WTC11 (cell line): ENCODE results near the gene DNAJC8. TPM values are rescaled to one million over a fixed set of nuclear protein-coding genes. Genes with fewer than 3 reads are reported as not detected.

ENCODE experiments used
- ATAC-seq: fragments of 200-7000 bp; cut with Tn5 transposase; 2 replicates; pipeline ENCODE4 v1.10.0; 2021; ENCODE audit warnings: mild to moderate bottlenecking, moderate library complexity
- CTCF ChIA-PET: fragments of 300-600 bp; sonication (Branson Sonifier 250); formaldehyde crosslinking; loops from one replicate; lab custom pipeline; 2021; ENCODE audit warnings: antibody characterized with exemption; lab: Charles Lee
- POLR2A ChIA-PET: fragments of 350-600 bp; sonication (Branson Sonifier 250); formaldehyde crosslinking; loops from one replicate; lab custom pipeline; 2021; ENCODE audit warnings: antibody characterized with exemption; lab: Charles Lee
- DNase-seq: peaks from one replicate; pipeline ENCODE4 v3.0.0; 2021; ENCODE audit warnings: low spot score
- H3K27ac Mint-ChIP-seq: 2 replicates; pipeline ENCODE4 v1.8.0; 2021; ENCODE audit warnings: mixed read lengths
- H3K27me3 Mint-ChIP-seq: 2 replicates; pipeline ENCODE4 v1.8.0; 2021; ENCODE audit warnings: low read depth, mild to moderate bottlenecking, moderate library complexity, mixed read lengths
- H3K36me3 Mint-ChIP-seq: 2 replicates; pipeline ENCODE4 v1.8.0; 2021; ENCODE audit warnings: mixed read lengths
- H3K4me1 Mint-ChIP-seq: 2 replicates; pipeline ENCODE4 v1.8.0; 2022; ENCODE audit warnings: mixed read lengths
- H3K4me3 Mint-ChIP-seq: 2 replicates; pipeline ENCODE4 v1.8.0; 2021; ENCODE audit warnings: mild to moderate bottlenecking, moderate library complexity, mixed read lengths
- H3K9me3 Mint-ChIP-seq: 2 replicates; pipeline ENCODE4 v1.8.0; 2021; ENCODE audit warnings: mixed read lengths
- AR ChIP-seq: fragments of 250-450 bp; sonication (Bioruptor Pico); IDR thresholded peaks from 2 replicates; pipeline ENCODE4 v1.9.0; 2021; ENCODE audit warnings: mild to moderate bottlenecking
- CDX4 ChIP-seq: fragments of 250-450 bp; sonication (Bioruptor Pico); IDR thresholded peaks from 2 replicates; pipeline ENCODE4 v1.9.0; 2021; ENCODE audit warnings: moderate library complexity, mild to moderate bottlenecking, inconsistent platforms, borderline replicate concordance
- CREB1 ChIP-seq: sonication (generic); formaldehyde crosslinking; IDR thresholded peaks from 2 replicates; pipeline ENCODE4 v1.8.0; 2023; ENCODE audit warnings: mild to moderate bottlenecking, missing genetic modification reagents
- ESRRA ChIP-seq: sonication (generic); formaldehyde crosslinking; IDR thresholded peaks from 2 replicates; pipeline ENCODE4 v1.8.1; 2022; ENCODE audit warnings: mild to moderate bottlenecking, missing genetic modification reagents, borderline replicate concordance
- FOXK1 ChIP-seq: sonication (generic); formaldehyde crosslinking; IDR thresholded peaks from 2 replicates; pipeline ENCODE4 v1.8.0; 2022; ENCODE audit warnings: mild to moderate bottlenecking, moderate library complexity, missing genetic modification reagents
- GTF2I ChIP-seq: fragments of 250-450 bp; sonication (Bioruptor Pico); conservative IDR thresholded peaks from 2 replicates; pipeline ENCODE4 v1.4.0; 2021; ENCODE audit warnings: mild to moderate bottlenecking
- IRF1 ChIP-seq: sonication (generic); formaldehyde crosslinking; IDR thresholded peaks from 2 replicates; pipeline ENCODE4 v1.8.0; 2023; ENCODE audit warnings: missing genetic modification reagents
- JUN ChIP-seq: sonication (generic); formaldehyde crosslinking; IDR thresholded peaks from 2 replicates; pipeline ENCODE4 v1.8.0; 2023; ENCODE audit warnings: mild to moderate bottlenecking, missing genetic modification reagents
- MAX ChIP-seq: sonication (generic); formaldehyde crosslinking; IDR thresholded peaks from 2 replicates; pipeline ENCODE4 v1.8.0; 2022; ENCODE audit warnings: mild to moderate bottlenecking, missing genetic modification reagents
- MLX ChIP-seq: sonication (generic); formaldehyde crosslinking; IDR thresholded peaks from 2 replicates; pipeline ENCODE4 v1.8.1; 2023; ENCODE audit warnings: mild to moderate bottlenecking, missing genetic modification reagents, moderate library complexity
- NFATC4 ChIP-seq: fragments of 250-450 bp; sonication (Bioruptor Pico); IDR thresholded peaks from 2 replicates; pipeline ENCODE4 v1.9.0; 2021; ENCODE audit warnings: mild to moderate bottlenecking
- NR3C1 ChIP-seq: sonication (generic); formaldehyde crosslinking; conservative IDR thresholded peaks from 2 replicates; pipeline ENCODE4 v1.8.1; 2023; ENCODE audit warnings: low read depth, mild to moderate bottlenecking, missing genetic modification reagents
- PREB ChIP-seq: sonication (generic); formaldehyde crosslinking; IDR thresholded peaks from 2 replicates; pipeline ENCODE4 v1.8.1; 2022; ENCODE audit warnings: mild to moderate bottlenecking, missing genetic modification reagents, moderate library complexity, borderline replicate concordance
- TEAD1 ChIP-seq: sonication (generic); formaldehyde crosslinking; IDR thresholded peaks from 2 replicates; pipeline ENCODE4 v1.8.0; 2022; ENCODE audit warnings: mild to moderate bottlenecking, missing genetic modification reagents
- ZBTB43 ChIP-seq: sonication (generic); formaldehyde crosslinking; IDR thresholded peaks from 2 replicates; pipeline ENCODE4 v1.8.1; 2023; ENCODE audit warnings: mild to moderate bottlenecking, missing genetic modification reagents
- ZNF121 ChIP-seq: sonication (generic); formaldehyde crosslinking; IDR thresholded peaks from 2 replicates; pipeline ENCODE4 v1.8.0; 2023; ENCODE audit warnings: missing genetic modification reagents
- ZNF317 ChIP-seq: sonication (generic); formaldehyde crosslinking; IDR thresholded peaks from 2 replicates; pipeline ENCODE4 v1.8.1; 2023; ENCODE audit warnings: low read depth, mild to moderate bottlenecking, moderate library complexity, missing genetic modification reagents, borderline replicate concordance
- ZNF396 ChIP-seq: fragments of 250-450 bp; sonication (Bioruptor Pico); IDR thresholded peaks from 2 replicates; pipeline ENCODE4 v1.8.0; 2021; ENCODE audit warnings: mild to moderate bottlenecking, moderate library complexity, borderline replicate concordance
- ZNF425 ChIP-seq: fragments of 250-450 bp; sonication (Bioruptor Pico); conservative IDR thresholded peaks from 2 replicates; pipeline ENCODE4 v1.9.0; 2021; ENCODE audit warnings: mild to moderate bottlenecking
- total RNA-seq: library from RNA; stranded (reverse); gene quantifications from 3 replicates; pipeline ENCODE4 v1.2.3, GENCODE V29; 2021

Gene DNAJC8
- total RNA-seq, 1 experiment from 2014 or later = 112 TPM

- DNase-seq = no peak
- ATAC-seq = no peak
- no peaks in the 10 kb centered on the region for H3K27me3 Mint-ChIP-seq
- H3K4me1 Mint-ChIP-seq = peaks cover 8% of the 10 kb centered on the region
- no peak overlapping the region for H3K27ac Mint-ChIP-seq
- ChIA-PET CTCF (interaction anchor here (3.1 kb wide), 1 partner anchor 12 kb away, joined by 36 read pairs; no protein-coding TSS in a partner anchor), POLR2A (interaction anchor here (1.3 to 1.6 kb wide), 2 partner anchors 22 to 133 kb away, joined by 4 to 12 read pairs; partner anchors contain the start of genes PHACTR4 and SESN2)
- no peak overlapping the region for H3K4me3 Mint-ChIP-seq
- TF ChIP-seq JUN (CRISPR knock-in tag) (no peak), ZBTB43 (no peak), NFATC4 (CRISPR knock-in tag) (no peak), ESRRA (CRISPR knock-in tag) (no peak), GTF2I (no peak), AR (CRISPR knock-in tag) (no peak), IRF1 (CRISPR knock-in tag) (no peak), NR3C1 (CRISPR knock-in tag) (no peak), MAX (CRISPR knock-in tag) (no peak), TEAD1 (CRISPR knock-in tag) (no peak), FOXK1 (no peak), MLX (CRISPR knock-in tag) (no peak), ZNF121 (CRISPR knock-in tag) (no peak), CREB1 (CRISPR knock-in tag) (no peak), CDX4 (CRISPR knock-in tag) (no peak), ZNF425 (CRISPR knock-in tag) (no peak), ZNF317 (CRISPR knock-in tag) (no peak), ZNF396 (CRISPR knock-in tag) (no peak), PREB (CRISPR knock-in tag) (no peak)
- no peaks in the 10 kb centered on the region for H3K9me3 Mint-ChIP-seq
- H3K36me3 Mint-ChIP-seq = peaks cover 4% of the 10 kb centered on the region
These were observed 4.0 kb upstream of the DNAJC8 start for GRCh38 chr1:28236656-28237322.
